Mammary epithelial cell (primary cell): ENCODE results near the gene SLC48A1.

ENCODE experiments used
- CTCF ChIP-seq, 2 donors: IDR thresholded peaks in 1 of 2; conservative IDR thresholded peaks in 1 of 2; 2 replicates each; pipeline ENCODE4 v1.5.1; 2011 to 2012; ENCODE audit warnings: inconsistent platforms in 2 of 2, low read length in 2 of 2, mild to moderate bottlenecking in 2 of 2, control low read depth in 1 of 2, low read depth in 1 of 2; ENCODE audit not compliant: insufficient read depth in 1 of 2; ENCODE audit errors: extremely low read depth in 1 of 2
- EZH2 ChIP-seq: IDR thresholded peaks from 2 replicates; pipeline ENCODE4 v1.6.1; 2012; ENCODE audit warnings: low read length, inconsistent platforms, borderline replicate concordance

GRCh38 chr12:47754881-47755280, 18.2 kb upstream of the SLC48A1 start:
- TF ChIP-seq CTCF (conservative IDR thresholded peaks at IDR 0.05 in 1 of 2, IDR thresholded peaks at IDR 0.05 in 1 of 2; ENCODE audit: extremely low read depth in 1 of 2, insufficient read depth in 1 of 2, low read depth in 1 of 2, low read length in 2 of 2): no peak
- TF ChIP-seq EZH2: no peak
